ENCODE results near the gene DNAH7. TPM values are rescaled to one million over a fixed set of nuclear protein-coding genes. Genes with fewer than 3 reads are reported as not detected.
"Not testable (repeated sequence)": the region's sequence is repeated elsewhere in the genome, so short reads cannot be mapped to it uniquely, and the experiment has no call there.

The DNAH7 gene
- total RNA-seq, 1 experiment from 2014 or later: 0.98 TPM

- H3K4me3 Mint-ChIP-seq (ENCODE audit: unreplicated experiment): no peak overlapping the region
- intact Hi-C loops (cut with micrococcal nuclease): loop anchor here (10.0 kb wide), 1 partner anchor 440 kb away; no protein-coding TSS in a partner anchor
- TF ChIP-seq, protein P1, sequence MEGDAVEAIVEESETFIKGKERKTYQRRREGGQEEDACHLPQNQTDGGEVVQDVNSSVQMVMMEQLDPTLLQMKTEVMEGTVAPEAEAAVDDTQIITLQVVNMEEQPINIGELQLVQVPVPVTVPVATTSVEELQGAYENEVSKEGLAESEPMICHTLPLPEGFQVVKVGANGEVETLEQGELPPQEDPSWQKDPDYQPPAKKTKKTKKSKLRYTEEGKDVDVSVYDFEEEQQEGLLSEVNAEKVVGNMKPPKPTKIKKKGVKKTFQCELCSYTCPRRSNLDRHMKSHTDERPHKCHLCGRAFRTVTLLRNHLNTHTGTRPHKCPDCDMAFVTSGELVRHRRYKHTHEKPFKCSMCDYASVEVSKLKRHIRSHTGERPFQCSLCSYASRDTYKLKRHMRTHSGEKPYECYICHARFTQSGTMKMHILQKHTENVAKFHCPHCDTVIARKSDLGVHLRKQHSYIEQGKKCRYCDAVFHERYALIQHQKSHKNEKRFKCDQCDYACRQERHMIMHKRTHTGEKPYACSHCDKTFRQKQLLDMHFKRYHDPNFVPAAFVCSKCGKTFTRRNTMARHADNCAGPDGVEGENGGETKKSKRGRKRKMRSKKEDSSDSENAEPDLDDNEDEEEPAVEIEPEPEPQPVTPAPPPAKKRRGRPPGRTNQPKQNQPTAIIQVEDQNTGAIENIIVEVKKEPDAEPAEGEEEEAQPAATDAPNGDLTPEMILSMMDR (IDR thresholded peaks at IDR 0.05; ENCODE audit: unreplicated experiment): no peak
- DNase-seq (ENCODE audit: unreplicated experiment): no peak
- no peaks in the 10 kb centered on the region for H3K4me1 Mint-ChIP-seq (ENCODE audit: insufficient read depth, unreplicated experiment)
- H3K9me3 Mint-ChIP-seq (ENCODE audit: unreplicated experiment): no peaks in the 10 kb centered on the region
- H3K27ac Mint-ChIP-seq (ENCODE audit: low read depth, unreplicated experiment): no peak overlapping the region
- H3K36me3 Mint-ChIP-seq (ENCODE audit: insufficient read depth, unreplicated experiment): no peaks in the 10 kb centered on the region
- H3K27me3 Mint-ChIP-seq (ENCODE audit: insufficient read depth, unreplicated experiment): no peaks in the 10 kb centered on the region
- CTCF ChIA-PET: interaction anchor here (0.6 kb wide), 2 partner anchors 227 to 433 kb away, joined by 3 read pairs; no protein-coding TSS in a partner anchor
- no TSS peak for BruUV-seq (replicated peaks)
- POLR2A ChIA-PET: interaction anchor here (0.7 kb wide), 1 partner anchor 210 kb away, joined by 3 read pairs; no protein-coding TSS in a partner anchor
Observed at GRCh38 chr2:195934484-195934883, 134.2 kb downstream of the DNAH7 start.

DNA sequence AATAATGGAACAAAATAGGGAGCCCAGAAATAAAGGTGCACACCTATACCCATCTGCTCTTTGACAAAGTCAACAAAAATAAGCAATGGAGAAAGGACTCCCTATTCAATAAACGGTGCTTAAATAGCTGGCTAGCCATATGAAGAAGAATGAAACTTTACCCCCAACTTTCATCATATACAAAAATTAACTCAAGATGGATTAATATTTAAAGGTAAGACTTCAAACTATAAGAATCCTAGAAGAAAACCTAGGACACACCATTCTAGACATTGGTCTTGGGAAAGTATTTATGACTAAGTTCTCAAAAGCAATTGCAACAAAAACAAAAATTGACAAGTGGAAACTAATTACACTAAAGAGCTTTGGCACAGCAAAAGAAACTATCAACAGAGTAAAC lies 139.1 kb downstream of the DNAH7 start:
- Mint-ChIP-seq H3K4me1 (ENCODE audit: insufficient read depth, unreplicated experiment) (no peaks in the 10 kb centered on the region), H3K27me3 (ENCODE audit: insufficient read depth, unreplicated experiment) (no peaks in the 10 kb centered on the region), H3K27ac (ENCODE audit: low read depth, unreplicated experiment) (no peak overlapping the region), H3K9me3 (ENCODE audit: unreplicated experiment) (no peaks in the 10 kb centered on the region), H3K36me3 (ENCODE audit: insufficient read depth, unreplicated experiment) (no peaks in the 10 kb centered on the region), H3K4me3 (ENCODE audit: unreplicated experiment) (no peak overlapping the region)
- ChIA-PET CTCF (no interaction called here), POLR2A (no interaction called here)
- intact Hi-C loops (cut with micrococcal nuclease): no loop called here
- TF ChIP-seq, protein P1 (IDR thresholded peaks at IDR 0.05; ENCODE audit: unreplicated experiment): no peak
- BruUV-seq (replicated peaks): no TSS peak
- no peak for DNase-seq (ENCODE audit: unreplicated experiment)

DNA sequence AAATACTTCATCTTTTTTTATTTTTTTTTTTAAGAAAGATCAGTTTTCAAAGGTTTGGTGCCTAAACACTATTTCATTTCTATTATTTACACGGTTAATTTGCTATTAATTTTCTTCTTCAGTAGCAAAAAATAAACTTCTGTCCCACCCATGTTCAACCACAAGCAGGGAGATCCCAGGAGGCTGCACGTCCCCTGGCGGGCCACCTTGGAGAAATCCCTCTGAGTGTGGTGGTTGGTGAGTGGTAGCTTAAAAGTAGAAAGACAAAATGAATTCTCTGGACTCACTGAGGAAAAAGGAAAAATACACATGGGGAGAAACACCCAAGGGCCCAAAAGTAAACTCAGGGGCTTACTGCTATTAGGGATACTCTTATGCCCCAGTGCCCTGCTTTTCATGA lies 143.5 kb downstream of the DNAH7 start:
- no TSS peak for BruUV-seq (replicated peaks)
- CTCF ChIA-PET: interaction anchor here (0.6 to 0.7 kb wide), 2 partner anchors 8 to 1959 kb away, joined by 3 to 6 read pairs; no protein-coding TSS in a partner anchor
- no peak overlapping the region for H3K4me3 Mint-ChIP-seq (ENCODE audit: unreplicated experiment)
- no peak for DNase-seq (ENCODE audit: unreplicated experiment)
- TF ChIP-seq, protein P1 (IDR thresholded peaks at IDR 0.05; ENCODE audit: unreplicated experiment): no peak
- no peak overlapping the region for H3K27ac Mint-ChIP-seq (ENCODE audit: low read depth, unreplicated experiment)
- H3K36me3 Mint-ChIP-seq (ENCODE audit: insufficient read depth, unreplicated experiment): no peaks in the 10 kb centered on the region
- intact Hi-C loops (cut with micrococcal nuclease): no loop called here
- no peaks in the 10 kb centered on the region for H3K27me3 Mint-ChIP-seq (ENCODE audit: insufficient read depth, unreplicated experiment)
- POLR2A ChIA-PET: no interaction called here
- H3K9me3 Mint-ChIP-seq (ENCODE audit: unreplicated experiment): peaks cover 7% of the 10 kb centered on the region
- no peaks in the 10 kb centered on the region for H3K4me1 Mint-ChIP-seq (ENCODE audit: insufficient read depth, unreplicated experiment)

DNA sequence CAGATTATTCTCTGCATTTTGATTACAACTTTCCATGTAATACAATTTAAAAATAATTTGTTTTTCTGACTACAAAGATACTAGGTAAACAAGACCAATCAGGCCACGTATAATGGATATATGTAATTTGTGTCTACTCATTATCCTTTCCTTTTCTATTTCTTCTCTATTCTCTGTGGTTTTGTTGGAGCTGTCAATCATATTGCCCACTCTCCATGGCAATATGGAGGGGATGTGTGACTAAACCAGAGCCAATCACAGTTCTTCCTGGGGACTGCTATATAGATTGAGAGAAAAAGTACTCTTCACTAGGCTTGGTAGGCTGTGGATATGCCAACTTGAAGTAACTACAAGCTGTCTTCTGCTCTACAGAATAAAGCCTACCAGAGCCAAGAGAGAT lies 144.7 kb downstream of the DNAH7 start:
- Mint-ChIP-seq H3K36me3 (ENCODE audit: insufficient read depth, unreplicated experiment) (no peaks in the 10 kb centered on the region), H3K27me3 (ENCODE audit: insufficient read depth, unreplicated experiment) (no peaks in the 10 kb centered on the region), H3K27ac (ENCODE audit: low read depth, unreplicated experiment) (no peak overlapping the region), H3K9me3 (ENCODE audit: unreplicated experiment) (peaks cover 7% of the 10 kb centered on the region), H3K4me1 (ENCODE audit: insufficient read depth, unreplicated experiment) (no peaks in the 10 kb centered on the region), H3K4me3 (ENCODE audit: unreplicated experiment) (no peak overlapping the region)
- BruUV-seq (replicated peaks): no TSS peak
- intact Hi-C loops (cut with micrococcal nuclease): no loop called here
- no peak for DNase-seq (ENCODE audit: unreplicated experiment)
- POLR2A ChIA-PET: no interaction called here
- CTCF ChIA-PET: interaction anchor here (1.1 kb wide), 1 partner anchor 15 kb away, joined by 3 read pairs; no protein-coding TSS in a partner anchor
- TF ChIP-seq, protein P1 (IDR thresholded peaks at IDR 0.05; ENCODE audit: unreplicated experiment): no peak

DNA sequence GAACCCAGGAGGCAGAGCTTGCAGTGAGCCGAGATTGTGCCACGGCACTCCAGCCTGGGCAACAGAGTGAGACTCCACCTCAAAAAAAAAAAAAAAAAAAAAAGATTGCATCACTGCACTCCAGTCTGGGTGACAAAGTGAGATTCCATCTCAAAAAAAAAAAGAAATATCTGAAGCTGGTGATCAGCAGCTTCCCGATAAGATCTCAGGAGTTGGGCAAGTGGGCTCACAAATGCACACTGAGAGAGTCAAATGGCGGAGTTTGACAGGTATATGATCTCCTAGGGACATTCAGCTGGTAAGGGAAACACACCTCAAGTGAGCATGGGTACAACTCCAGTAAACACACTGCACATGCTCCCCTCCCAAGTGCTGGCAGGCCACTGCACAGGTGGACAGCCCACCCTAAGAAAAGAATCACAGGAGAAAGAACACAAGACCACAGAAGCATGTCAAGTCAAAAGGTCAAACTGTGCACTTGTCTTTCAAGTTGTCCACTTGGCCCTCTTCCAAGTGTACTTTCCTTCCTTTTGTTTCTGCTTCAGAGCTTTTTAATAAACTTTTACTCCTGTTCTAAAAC lies 151.5 kb downstream of the DNAH7 start:
- BruUV-seq (replicated peaks): not testable (repeated sequence)

More for the DNA sequence above, 151.5 kb downstream of the DNAH7 start:
- POLR2A ChIA-PET; intact Hi-C loops (cut with micrococcal nuclease); H3K27ac Mint-ChIP-seq (ENCODE audit: low read depth, unreplicated experiment); H3K27me3 Mint-ChIP-seq (ENCODE audit: insufficient read depth, unreplicated experiment); CTCF ChIA-PET; H3K4me3 Mint-ChIP-seq (ENCODE audit: unreplicated experiment); H3K36me3 Mint-ChIP-seq (ENCODE audit: insufficient read depth, unreplicated experiment); DNase-seq (ENCODE audit: unreplicated experiment); H3K9me3 Mint-ChIP-seq (ENCODE audit: unreplicated experiment); H3K4me1 Mint-ChIP-seq (ENCODE audit: insufficient read depth, unreplicated experiment): not testable (repeated sequence)

Measured in MCF 10A (cell line).